Measurements from ENCODE around the gene MAP2K2. TPM values are rescaled to one million over a fixed set of nuclear protein-coding genes. Genes with fewer than 3 reads are reported as not detected.
"Not testable (repeated sequence)": the region's sequence is repeated elsewhere in the genome, so short reads cannot be mapped to it uniquely, and the experiment has no call there.

The MAP2K2 gene
- polyA plus RNA-seq (ENCODE audit: insufficient read length): 124 TPM

GRCh38 chr19:4123615-4124568 is at the start of gene MAP2K2:
Gene MAP2K2, minus strand, starts transcription at chr19:4124122. Its CDS starts 247 bp downstream, at chr19:4123875.
- DNase-seq: peak; percentile 94

- peak; percentile 64 for DNase-seq
Measured at GRCh38 chr19:4172861-4173473, 49.0 kb upstream of the MAP2K2 start.

- DNase-seq: no peak
Measured at GRCh38 chr19:4171676-4172075, 47.8 kb upstream of the MAP2K2 start.

GRCh38 chr19:4164262-4164661 is 40.3 kb upstream of the MAP2K2 start:
- DNase-seq: no peak

GRCh38 chr19:4161415-4162077 is 37.6 kb upstream of the MAP2K2 start:
- no peak for DNase-seq

- not testable (repeated sequence) for DNase-seq
Measured at GRCh38 chr19:4157971-4158370, 34.0 kb upstream of the MAP2K2 start.

- no peak for DNase-seq
Measured at GRCh38 chr19:4157164-4157563, 33.2 kb upstream of the MAP2K2 start.

GRCh38 chr19:4154571-4155312 is 30.8 kb upstream of the MAP2K2 start:
- no peak for DNase-seq

- no peak for DNase-seq
Measured at GRCh38 chr19:4152241-4152998, 28.5 kb upstream of the MAP2K2 start.

GRCh38 chr19:4151623-4152022 is 27.7 kb upstream of the MAP2K2 start:
- DNase-seq: no peak

GRCh38 chr19:4149518-4150288 is 25.8 kb upstream of the MAP2K2 start:
- no peak for DNase-seq

GRCh38 chr19:4144666-4145249 is 20.8 kb upstream of the MAP2K2 start:
- no peak for DNase-seq

GRCh38 chr19:4142916-4143315 is 19.0 kb upstream of the MAP2K2 start:
- not testable (repeated sequence) for DNase-seq

- no peak for DNase-seq
Measured at GRCh38 chr19:4140237-4140711, 16.4 kb upstream of the MAP2K2 start.

GRCh38 chr19:4139614-4140236 is 15.8 kb upstream of the MAP2K2 start:
- DNase-seq: peak; percentile 27

GRCh38 chr19:4138445-4138844 is 14.5 kb upstream of the MAP2K2 start:
- no peak for DNase-seq

GRCh38 chr19:4136680-4137088 is 12.8 kb upstream of the MAP2K2 start:
- DNase-seq: no peak

GRCh38 chr19:4135386-4135785 is 11.5 kb upstream of the MAP2K2 start:
- not testable (repeated sequence) for DNase-seq

- DNase-seq: peak; percentile 24
Measured at GRCh38 chr19:4134351-4134750, 10.4 kb upstream of the MAP2K2 start.
